HEK293 (cell line): ENCODE results near the gene PEX14.

Source experiments
- CTCF ChIA-PET: fragments of 350-600 bp; formaldehyde crosslinking; extraction: SDS; loops from one replicate; lab custom pipeline; 2021; ENCODE audit warnings: antibody characterized with exemption; lab: Yijun Ruan, JAX
- POLR2A ChIA-PET: fragments of 300-600 bp; formaldehyde crosslinking; extraction: SDS; loops from one replicate; lab custom pipeline; 2020; ENCODE audit warnings: antibody characterized with exemption, inconsistent platforms; lab: Yijun Ruan, JAX
- H3K27ac ChIP-seq: fragments of 200-500 bp; sonication (Bioruptor generic); 2 replicates; pipeline ENCODE4 v1.5.1; 2014; ENCODE audit warnings: low read depth, low read length, control low read depth, inconsistent platforms; ENCODE audit errors: extremely low read depth
- H3K36me3 ChIP-seq, 2 experiments: fragments of 200-500 bp in 1 of 2; sonication (Bioruptor generic) in 1 of 2; 1 replicate in 1 of 2; 2 replicates in 1 of 2; pipeline ENCODE4 v1.5.1; 2014 to 2017; ENCODE audit warnings: inconsistent platforms in 2 of 2, low read length in 2 of 2; ENCODE audit not compliant: control insufficient read depth in 2 of 2, insufficient read depth in 1 of 2
- H3K4me1 ChIP-seq: fragments of 200-500 bp; sonication (Bioruptor generic); 2 replicates; pipeline ENCODE4 v1.5.1; 2014; ENCODE audit warnings: mild to moderate bottlenecking, low read length, inconsistent platforms; ENCODE audit not compliant: control insufficient read depth, insufficient read depth
- H3K4me3 ChIP-seq: 2 replicates; pipeline ENCODE4 v1.5.1; 2011; ENCODE audit warnings: low read depth, mild to moderate bottlenecking, control low read depth, low read length, moderate library complexity
- H3K9me3 ChIP-seq: fragments of 200-500 bp; sonication (Bioruptor generic); 2 replicates; pipeline ENCODE4 v1.5.1; 2014; ENCODE audit warnings: low read depth, low read length, inconsistent platforms; ENCODE audit not compliant: control insufficient read depth, insufficient read depth
- GLI2 ChIP-seq: fragments of 450-650 bp; formaldehyde crosslinking; IDR thresholded peaks from 2 replicates; pipeline ENCODE4; 2017; ENCODE audit warnings: missing biosample characterization, missing genetic modification characterization, low read depth, borderline replicate concordance
- KLF9 ChIP-seq: fragments of 450-650 bp; formaldehyde crosslinking; IDR thresholded peaks from 2 replicates; pipeline ENCODE4 v1.5.1; 2016; ENCODE audit warnings: missing biosample characterization, missing genetic modification characterization, low read depth
- OSR2 ChIP-seq: fragments of 450-650 bp; formaldehyde crosslinking; IDR thresholded peaks from 2 replicates; pipeline ENCODE4 v1.5.1; 2016; ENCODE audit warnings: missing biosample characterization, missing genetic modification characterization
- OVOL3 ChIP-seq: fragments of 450-650 bp; formaldehyde crosslinking; IDR thresholded peaks from 2 replicates; pipeline ENCODE4 v1.5.1; 2016; ENCODE audit warnings: missing biosample characterization, missing genetic modification characterization
- REST ChIP-seq: fragments of 450-650 bp; formaldehyde crosslinking; IDR thresholded peaks from 2 replicates; pipeline ENCODE4 v1.5.1; 2016; ENCODE audit warnings: missing biosample characterization, missing genetic modification characterization
- SETDB1 ChIP-seq: IDR thresholded peaks from one replicate; pipeline ENCODE4 v1.6.1; 2017; ENCODE audit warnings: mild to moderate bottlenecking, low read length, moderate library complexity, mixed read lengths; ENCODE audit not compliant: insufficient read length
- ZBTB17 ChIP-seq: fragments of 450-650 bp; formaldehyde crosslinking; IDR thresholded peaks from 2 replicates; pipeline ENCODE4 v1.5.1; 2016; ENCODE audit warnings: missing biosample characterization, missing genetic modification characterization
- ZBTB20 ChIP-seq: fragments of 450-650 bp; formaldehyde crosslinking; IDR thresholded peaks from 2 replicates; pipeline ENCODE4 v1.5.1; 2016; ENCODE audit warnings: missing biosample characterization, missing genetic modification characterization
- ZNF132 ChIP-seq: fragments of 450-650 bp; formaldehyde crosslinking; IDR thresholded peaks from 2 replicates; pipeline ENCODE4 v1.5.1; 2017; ENCODE audit warnings: missing biosample characterization, missing genetic modification characterization, borderline replicate concordance
- ZNF138 ChIP-seq: fragments of 450-650 bp; formaldehyde crosslinking; IDR thresholded peaks from 2 replicates; pipeline ENCODE4 v1.5.1; 2016; ENCODE audit warnings: missing biosample characterization, missing genetic modification characterization, borderline replicate concordance
- ZNF341 ChIP-seq: fragments of 450-650 bp; formaldehyde crosslinking; IDR thresholded peaks from 2 replicates; pipeline ENCODE4; 2016; ENCODE audit warnings: low read depth, missing biosample characterization, missing genetic modification characterization
- ZNF366 ChIP-seq: fragments of 450-650 bp; formaldehyde crosslinking; conservative IDR thresholded peaks from 2 replicates; pipeline ENCODE4 v1.5.1; 2016; ENCODE audit warnings: missing biosample characterization, missing genetic modification characterization
- ZNF521 ChIP-seq: fragments of 450-650 bp; formaldehyde crosslinking; IDR thresholded peaks from 2 replicates; pipeline ENCODE4 v1.5.1; 2017; ENCODE audit warnings: missing biosample characterization, mild to moderate bottlenecking, missing genetic modification characterization
- ZNF561 ChIP-seq: fragments of 450-650 bp; IDR thresholded peaks from 2 replicates; pipeline ENCODE4 v1.5.1; 2018; ENCODE audit warnings: missing biosample characterization, missing genetic modification characterization, borderline replicate concordance
- ZNF596 ChIP-seq: fragments of 450-650 bp; IDR thresholded peaks from 2 replicates; pipeline ENCODE4 v1.5.0; 2018; ENCODE audit warnings: missing biosample characterization, mild to moderate bottlenecking, missing genetic modification characterization, moderate library complexity
- ZNF600 ChIP-seq: fragments of 450-650 bp; formaldehyde crosslinking; IDR thresholded peaks from 2 replicates; pipeline ENCODE4 v1.5.1; 2016; ENCODE audit warnings: missing biosample characterization, missing genetic modification characterization
- ZNF747 ChIP-seq: fragments of 450-650 bp; formaldehyde crosslinking; IDR thresholded peaks from 2 replicates; pipeline ENCODE4 v1.5.1; 2016; ENCODE audit warnings: missing biosample characterization, missing genetic modification characterization
- ZNF777 ChIP-seq: fragments of 450-650 bp; formaldehyde crosslinking; IDR thresholded peaks from 2 replicates; pipeline ENCODE4 v1.5.1; 2017; ENCODE audit warnings: missing biosample characterization, missing genetic modification characterization, borderline replicate concordance
- ZNF791 ChIP-seq: fragments of 450-650 bp; formaldehyde crosslinking; IDR thresholded peaks from 2 replicates; pipeline ENCODE4 v1.5.1; 2016; ENCODE audit warnings: missing biosample characterization, missing genetic modification characterization
- ZNF830 ChIP-seq: fragments of 450-650 bp; IDR thresholded peaks from 2 replicates; pipeline ENCODE4 v1.5.0; 2018; ENCODE audit warnings: missing biosample characterization, missing genetic modification characterization, low read depth, mild to moderate bottlenecking, moderate library complexity
- ZXDB ChIP-seq: fragments of 450-650 bp; formaldehyde crosslinking; IDR thresholded peaks from 2 replicates; pipeline ENCODE4 v1.5.1; 2016; ENCODE audit warnings: missing biosample characterization, missing genetic modification characterization
- TF ChIP-seq, protein P1 (sequence below): fragments of 450-650 bp; formaldehyde crosslinking; IDR thresholded peaks from 2 replicates; pipeline ENCODE4 v1.5.1; 2017; ENCODE audit warnings: missing biosample characterization, missing genetic modification characterization
- TF ChIP-seq, protein P2 (sequence below): fragments of 450-650 bp; formaldehyde crosslinking; IDR thresholded peaks from 2 replicates; pipeline ENCODE4 v1.5.1; 2017; ENCODE audit warnings: missing biosample characterization, missing genetic modification characterization

PEX14 gene

GRCh38 chr1:10617318-10617717 lies 142.6 kb downstream of the PEX14 start:
- H3K36me3 ChIP-seq, result peaks cover 0 to 6% of the 10 kb centered on the region in 2 experiments; a peak in 1 of 3 replicates
- POLR2A ChIA-PET, result no interaction called here
- no peak overlapping the region for H3K27ac ChIP-seq
- no peaks in the 10 kb centered on the region for H3K4me1 ChIP-seq
- TF ChIP-seq ZBTB20 (tag by site-specific recombination) (no peak), ZNF341 (tag by site-specific recombination) (no peak)
- TF ChIP-seq, all 188 proteins: peak for 0
- H3K9me3 ChIP-seq, result no peaks in the 10 kb centered on the region
- CTCF ChIA-PET, result interaction anchor here (0.7 kb wide), 1 partner anchor 21 kb away, joined by 4 read pairs; no protein-coding TSS in a partner anchor
- no peak overlapping the region for H3K4me3 ChIP-seq

GRCh38 chr1:10617931-10618885 lies 143.5 kb downstream of the PEX14 start:
- ChIA-PET CTCF (interaction anchor here (0.7 kb wide), 1 partner anchor 22 kb away, joined by 4 read pairs; no protein-coding TSS in a partner anchor), POLR2A (no interaction called here)
- no peaks in the 10 kb centered on the region for H3K9me3 ChIP-seq
- TF ChIP-seq SETDB1, result no peak
- TF ChIP-seq ZNF138 (tag by site-specific recombination), result no peak
- no peak for TF ChIP-seq ZXDB
- no peak for TF ChIP-seq ZNF521 (tag by site-specific recombination)
- TF ChIP-seq ZNF747, result no peak
- TF ChIP-seq ZNF600 (tag by site-specific recombination), result no peak
- TF ChIP-seq OSR2 (tag by site-specific recombination), result no peak
- no peak for TF ChIP-seq OVOL3
- TF ChIP-seq, protein P1, sequence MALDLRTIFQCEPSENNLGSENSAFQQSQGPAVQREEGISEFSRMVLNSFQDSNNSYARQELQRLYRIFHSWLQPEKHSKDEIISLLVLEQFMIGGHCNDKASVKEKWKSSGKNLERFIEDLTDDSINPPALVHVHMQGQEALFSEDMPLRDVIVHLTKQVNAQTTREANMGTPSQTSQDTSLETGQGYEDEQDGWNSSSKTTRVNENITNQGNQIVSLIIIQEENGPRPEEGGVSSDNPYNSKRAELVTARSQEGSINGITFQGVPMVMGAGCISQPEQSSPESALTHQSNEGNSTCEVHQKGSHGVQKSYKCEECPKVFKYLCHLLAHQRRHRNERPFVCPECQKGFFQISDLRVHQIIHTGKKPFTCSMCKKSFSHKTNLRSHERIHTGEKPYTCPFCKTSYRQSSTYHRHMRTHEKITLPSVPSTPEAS, result no peak
- TF ChIP-seq KLF9 (tag by site-specific recombination), result no peak
- no peak for TF ChIP-seq ZNF596
- no peak for TF ChIP-seq ZNF791 (tag by site-specific recombination)
- TF ChIP-seq, protein P2, sequence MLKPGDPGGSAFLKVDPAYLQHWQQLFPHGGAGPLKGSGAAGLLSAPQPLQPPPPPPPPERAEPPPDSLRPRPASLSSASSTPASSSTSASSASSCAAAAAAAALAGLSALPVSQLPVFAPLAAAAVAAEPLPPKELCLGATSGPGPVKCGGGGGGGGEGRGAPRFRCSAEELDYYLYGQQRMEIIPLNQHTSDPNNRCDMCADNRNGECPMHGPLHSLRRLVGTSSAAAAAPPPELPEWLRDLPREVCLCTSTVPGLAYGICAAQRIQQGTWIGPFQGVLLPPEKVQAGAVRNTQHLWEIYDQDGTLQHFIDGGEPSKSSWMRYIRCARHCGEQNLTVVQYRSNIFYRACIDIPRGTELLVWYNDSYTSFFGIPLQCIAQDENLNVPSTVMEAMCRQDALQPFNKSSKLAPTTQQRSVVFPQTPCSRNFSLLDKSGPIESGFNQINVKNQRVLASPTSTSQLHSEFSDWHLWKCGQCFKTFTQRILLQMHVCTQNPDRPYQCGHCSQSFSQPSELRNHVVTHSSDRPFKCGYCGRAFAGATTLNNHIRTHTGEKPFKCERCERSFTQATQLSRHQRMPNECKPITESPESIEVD, result no peak
- TF ChIP-seq ZNF561 (tag by site-specific recombination), result no peak
- no peak for TF ChIP-seq GLI2 (tag by site-specific recombination)
- TF ChIP-seq ZNF777 (tag by site-specific recombination), result no peak
- no peak for TF ChIP-seq ZBTB17 (tag by site-specific recombination)
- TF ChIP-seq ZNF830 (tag by site-specific recombination), result no peak
- H3K27ac ChIP-seq, result no peak overlapping the region
- H3K4me3 ChIP-seq, result no peak overlapping the region
- no peaks in the 10 kb centered on the region for H3K4me1 ChIP-seq
- peaks cover 0 to 6% of the 10 kb centered on the region in 2 experiments; a peak in 1 of 3 replicates for H3K36me3 ChIP-seq

DNA sequence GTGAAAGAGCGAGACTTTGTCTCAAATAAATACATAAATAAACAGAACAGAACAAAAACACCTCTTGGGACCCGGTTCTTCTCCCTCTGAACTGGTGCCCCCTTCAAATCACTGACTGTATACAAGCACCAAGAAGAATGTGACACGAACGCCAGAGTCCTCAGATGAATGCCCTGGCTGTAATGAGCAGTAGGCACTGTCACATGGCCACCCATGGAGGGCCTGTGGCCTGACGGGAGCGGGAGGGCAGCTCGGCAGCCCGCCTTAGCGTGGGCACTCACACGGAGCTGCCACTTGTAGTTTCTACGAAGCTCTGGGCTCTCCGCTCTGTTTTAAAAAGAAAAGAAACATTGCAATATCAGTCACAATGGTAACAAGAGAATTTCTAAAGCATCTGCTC lies 146.0 kb downstream of the PEX14 start:
- CTCF ChIA-PET, result no interaction called here
- TF ChIP-seq ZNF132 (tag by site-specific recombination), result no peak
- no peak for TF ChIP-seq ZNF366 (tag by site-specific recombination)
- no peak for TF ChIP-seq REST (tag by site-specific recombination)
- Histone ChIP-seq H3K4me1 (no peaks in the 10 kb centered on the region), H3K36me3 (peaks cover 0 to 27% of the 10 kb centered on the region in 2 experiments; a peak in 1 of 3 replicates), H3K27ac (no peak overlapping the region), H3K4me3 (no peak overlapping the region), H3K9me3 (no peaks in the 10 kb centered on the region)
- POLR2A ChIA-PET, result no interaction called here
